C1 segment of cervical spinal cord (tissue), 14 donors: Measurements from ENCODE around the gene CDC14B.
"Not testable (repeated sequence)": the region's sequence is repeated elsewhere in the genome, so short reads cannot be mapped to it uniquely, and the experiment has no call there.

Experiments
- DNase-seq, 14 donors: peaks; one replicate each; lab custom pipeline; 2025; lab: John Stamatoyannopoulos, UW

Gene CDC14B

GRCh38 chr9:96587338-96588315 lies 32.0 kb downstream of the CDC14B start:
- no peak for DNase-seq

DNA sequence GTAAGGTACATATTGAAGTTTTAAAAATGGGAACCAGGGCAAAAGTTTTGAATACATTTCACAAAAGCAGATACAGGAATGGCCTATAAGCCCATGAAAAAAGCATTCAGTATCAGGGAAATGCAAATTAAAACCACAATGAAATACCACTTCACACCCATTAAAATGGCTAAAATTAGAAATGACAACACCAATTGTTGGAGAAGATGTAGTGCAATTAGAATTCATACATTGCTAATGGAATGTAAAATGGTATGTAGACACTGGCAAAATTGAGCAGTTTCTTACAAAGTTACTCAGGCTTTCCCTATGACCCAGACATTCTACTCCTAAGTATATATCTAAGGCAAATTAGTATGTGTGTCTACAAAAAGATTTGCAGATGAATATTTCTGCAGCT lies 34.2 kb downstream of the CDC14B start:
- no peak for DNase-seq

- DNase-seq: not testable (repeated sequence)
Measured at GRCh38 chr9:96582199-96582598, 37.4 kb downstream of the CDC14B start.

- no peak for DNase-seq
Measured at GRCh38 chr9:96581786-96582185, 37.9 kb downstream of the CDC14B start.

DNA sequence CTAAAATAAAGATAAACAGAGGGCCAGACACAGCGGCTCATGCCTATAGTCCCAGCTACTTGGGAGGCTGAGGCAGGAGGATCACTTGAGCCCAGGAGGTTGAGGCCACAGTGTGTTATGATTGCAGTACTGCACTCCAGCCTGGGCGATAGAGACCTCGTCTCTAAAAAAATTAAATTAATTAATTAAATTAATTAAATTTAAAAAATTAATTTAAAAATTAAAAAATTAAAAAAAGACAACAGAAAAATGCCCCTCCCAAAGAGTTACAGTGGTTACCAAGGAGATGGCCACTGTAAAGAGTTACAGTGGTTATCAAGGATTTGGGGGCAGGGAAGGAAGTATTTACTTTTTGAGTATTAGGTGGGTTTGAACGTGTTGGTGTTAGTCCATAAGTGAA lies 38.3 kb downstream of the CDC14B start:
- DNase-seq: no peak

DNA sequence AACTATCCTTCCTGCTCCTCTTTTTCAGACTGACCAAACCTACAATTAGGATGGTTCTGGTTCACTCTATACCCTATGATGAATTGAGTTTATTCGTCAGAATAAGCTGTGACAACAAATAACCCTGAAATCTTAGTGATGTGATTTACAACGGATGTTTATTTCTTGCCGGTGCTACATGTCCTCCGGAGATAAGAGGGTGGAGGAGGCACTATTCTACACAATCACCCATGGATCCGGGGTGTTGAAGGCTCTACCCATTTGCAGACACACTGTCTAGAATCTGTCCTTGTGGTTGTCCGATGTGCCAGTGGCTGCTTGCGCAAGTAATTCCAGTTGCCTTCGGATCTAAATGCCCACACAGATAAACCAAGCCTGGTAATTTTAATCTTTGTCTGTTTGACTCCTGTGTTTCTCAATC lies 44.7 kb downstream of the CDC14B start:
- DNase-seq: no peak

GRCh38 chr9:96574455-96574854 lies 45.2 kb downstream of the CDC14B start:
- no peak for DNase-seq

- peak in 3 of 14 donors; percentile 64 to 87 (median 66) for DNase-seq
Measured at GRCh38 chr9:96567203-96567700, 52.4 kb downstream of the CDC14B start.

DNA sequence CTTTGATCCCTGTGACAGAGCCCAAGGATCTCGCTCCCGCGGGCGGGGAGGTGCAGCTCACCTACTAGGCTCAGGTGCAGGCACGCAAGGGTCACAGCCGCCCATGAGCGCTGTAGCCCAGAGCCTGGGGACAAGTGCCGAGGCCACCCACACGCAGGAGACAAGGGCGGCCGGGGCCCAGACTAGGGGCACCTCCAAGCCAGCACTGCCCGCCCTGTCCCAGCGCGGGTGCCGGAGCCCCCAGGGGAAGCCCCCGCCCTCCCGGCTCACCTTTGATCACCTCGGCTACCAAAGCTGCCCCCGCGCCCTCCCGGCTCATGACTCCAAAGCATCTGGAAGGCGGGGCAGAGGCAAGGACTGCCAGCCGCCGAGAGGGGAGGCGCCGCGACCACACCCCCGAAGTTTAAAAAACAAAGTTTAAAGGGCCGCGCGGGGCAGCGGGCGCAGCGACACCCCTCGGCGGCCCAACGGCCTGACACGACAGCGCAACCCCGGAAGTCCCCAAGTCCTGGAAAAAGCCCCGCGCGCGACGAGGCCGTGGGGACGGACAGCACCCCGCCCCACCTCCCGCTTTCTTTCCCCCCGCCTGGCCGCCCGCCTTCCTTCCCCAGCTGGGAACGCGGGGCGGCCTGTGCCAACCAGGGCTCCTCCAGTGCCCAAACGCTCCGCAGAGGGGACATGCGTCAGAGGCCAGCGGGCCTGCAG lies 53.0 kb downstream of the CDC14B start:
- DNase-seq: peak in 13 of 14 donors; percentile 21 to 87 (median 71)

DNA sequence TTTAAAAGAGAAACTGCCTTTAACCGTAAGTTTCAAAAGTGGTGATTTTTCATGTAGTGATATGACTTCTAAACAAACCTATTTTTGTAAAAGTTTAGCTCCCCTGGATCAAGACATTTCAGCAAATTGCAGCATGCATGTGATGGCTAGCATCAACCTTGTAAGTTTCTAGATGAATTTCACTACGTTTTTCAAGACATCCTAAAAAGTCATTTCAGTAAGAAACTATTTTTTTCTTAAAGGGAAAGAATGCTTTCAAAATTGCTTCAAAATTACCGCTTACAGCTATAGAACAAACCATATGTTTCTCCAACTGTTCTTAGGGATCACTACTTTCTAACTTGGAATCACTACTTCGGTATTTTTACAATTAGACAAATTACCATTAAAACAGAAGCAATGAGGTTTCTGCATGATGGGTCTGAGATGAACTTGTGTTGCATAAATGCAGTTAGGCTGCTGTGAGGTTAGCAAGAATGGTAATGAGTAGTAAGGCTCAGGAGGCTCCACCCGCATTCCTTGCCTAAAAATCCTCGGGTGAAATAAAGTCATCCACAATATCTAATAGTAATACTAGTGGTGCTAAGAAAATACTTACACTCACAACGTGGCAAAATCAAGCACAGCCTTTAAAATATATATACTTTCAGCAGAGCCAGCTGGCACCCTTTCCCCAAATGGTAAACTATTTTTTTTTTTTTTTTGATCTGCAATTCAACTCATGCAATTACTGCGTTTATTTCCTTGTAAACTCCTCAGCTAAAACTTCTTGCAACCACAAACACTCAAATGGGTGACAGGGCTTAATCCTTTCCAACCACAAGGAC lies 53.8 kb downstream of the CDC14B start:
- DNase-seq: no peak

DNA sequence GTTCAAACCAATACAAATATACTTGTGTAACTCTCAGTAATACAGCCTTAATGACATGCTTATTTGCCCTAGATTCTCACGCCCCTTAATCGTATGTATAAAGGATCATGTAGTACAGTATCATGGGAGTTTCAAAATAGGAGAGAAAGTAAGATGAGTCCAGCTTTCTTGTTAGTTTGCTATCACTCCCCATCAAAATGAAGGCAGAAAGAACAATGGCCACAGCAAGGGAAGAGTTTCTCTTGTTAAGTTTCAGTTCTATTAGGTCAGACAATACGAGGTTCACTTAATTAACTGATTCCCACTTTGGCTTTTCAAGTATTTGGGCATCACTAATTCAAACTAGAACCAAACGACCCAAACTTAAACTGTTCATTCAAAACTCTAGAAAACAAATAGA lies 55.4 kb downstream of the CDC14B start:
- DNase-seq: no peak

- no peak for DNase-seq
Measured at GRCh38 chr9:96559339-96559943, 60.2 kb downstream of the CDC14B start.

- DNase-seq: no peak
Measured at GRCh38 chr9:96557921-96558320, 61.7 kb downstream of the CDC14B start.

GRCh38 chr9:96556701-96557461 lies 62.8 kb downstream of the CDC14B start:
- DNase-seq: peak in 12 of 14 donors; percentile 7 to 58 (median 38)

GRCh38 chr9:96555567-96556386 lies 63.9 kb downstream of the CDC14B start:
- DNase-seq: peak in 2 of 14 donors; percentile 3 to 18

GRCh38 chr9:96554801-96555566 lies 64.7 kb downstream of the CDC14B start:
- no peak for DNase-seq

DNA sequence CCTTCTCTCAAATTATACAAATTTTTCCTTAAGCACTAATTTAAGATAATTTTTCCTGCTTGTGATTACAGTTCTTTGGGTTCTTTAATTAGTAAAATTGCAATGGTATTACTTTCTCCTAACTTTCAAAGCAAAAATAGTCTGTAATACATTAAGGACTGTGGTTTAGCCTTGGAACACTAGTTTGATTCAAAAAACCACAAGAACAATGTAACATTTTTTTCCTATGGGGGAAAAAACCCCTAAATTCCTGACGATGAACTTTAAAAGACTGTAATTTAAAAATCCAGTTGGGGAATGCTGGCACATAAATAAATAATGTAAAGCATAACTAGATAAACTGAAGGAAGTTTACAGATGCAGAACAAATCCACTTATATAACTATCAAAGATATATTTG lies 65.3 kb downstream of the CDC14B start:
- no peak for DNase-seq

DNA sequence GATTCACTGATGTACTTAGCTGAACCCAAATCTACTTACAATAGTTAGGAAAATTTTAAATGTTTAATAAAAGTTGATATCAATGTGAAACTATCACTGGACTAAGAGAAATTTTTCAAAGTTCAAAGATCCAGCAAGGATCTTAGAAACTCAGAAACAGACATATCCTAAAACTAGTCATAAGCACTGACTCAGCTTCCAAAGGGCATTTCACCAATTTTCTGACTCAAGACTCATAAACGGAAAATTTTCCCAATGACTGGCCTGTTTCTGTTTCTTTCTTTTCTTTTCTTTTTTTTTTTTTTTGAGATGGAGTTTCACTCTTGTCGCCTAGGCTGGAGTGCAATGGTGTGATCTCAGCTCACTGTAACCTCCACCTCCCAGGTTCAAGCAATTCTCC lies 66.6 kb downstream of the CDC14B start:
- DNase-seq: no peak

DNA sequence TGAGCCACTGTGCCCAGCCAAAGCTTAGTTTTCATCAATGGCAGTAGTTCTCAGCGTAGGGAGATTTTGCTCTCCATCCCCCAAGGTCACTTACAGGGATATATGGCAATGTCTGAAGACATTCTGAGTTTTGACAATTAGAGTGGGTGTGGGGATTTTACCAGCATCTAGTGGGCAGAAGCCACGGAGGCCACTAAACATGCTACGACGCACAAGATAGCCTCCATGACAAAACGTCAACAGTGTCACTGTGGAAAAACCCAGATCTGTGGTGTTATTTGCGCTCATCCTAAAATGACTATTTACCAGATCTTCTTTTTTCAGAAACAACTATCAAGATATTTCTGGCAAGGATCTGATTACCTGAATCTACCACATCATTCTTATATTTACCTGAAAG lies 68.2 kb downstream of the CDC14B start:
- DNase-seq: no peak
